Hepatocyte (in vitro differentiated cells): ENCODE data around the gene CFAP221.

Experiments
- EZH2 ChIP-seq: fragments of 200-600 bp; sonication (generic); IDR thresholded peaks from 2 replicates; pipeline ENCODE4 v1.6.1; 2016; ENCODE audit warnings: antibody characterized with exemption, mild to moderate bottlenecking, borderline replicate concordance
- EZH2phosphoT487 ChIP-seq: fragments of 200-600 bp; sonication (generic); IDR thresholded peaks from one replicate; pipeline ENCODE4 v1.6.1; 2018; ENCODE audit warnings: antibody characterized with exemption, mild to moderate bottlenecking, low read depth, moderate library complexity; ENCODE audit not compliant: unreplicated experiment, severe bottlenecking
- TF ChIP-seq, protein P1 (sequence below): fragments of 200-600 bp; sonication (generic); IDR thresholded peaks from 2 replicates; pipeline ENCODE4 v1.5.1; 2016; ENCODE audit warnings: antibody characterized with exemption, mild to moderate bottlenecking; ENCODE audit not compliant: poor library complexity

GRCh38 chr2:119520696-119521432, 23.4 kb upstream of the CFAP221 start:
- TF ChIP-seq, protein P1, sequence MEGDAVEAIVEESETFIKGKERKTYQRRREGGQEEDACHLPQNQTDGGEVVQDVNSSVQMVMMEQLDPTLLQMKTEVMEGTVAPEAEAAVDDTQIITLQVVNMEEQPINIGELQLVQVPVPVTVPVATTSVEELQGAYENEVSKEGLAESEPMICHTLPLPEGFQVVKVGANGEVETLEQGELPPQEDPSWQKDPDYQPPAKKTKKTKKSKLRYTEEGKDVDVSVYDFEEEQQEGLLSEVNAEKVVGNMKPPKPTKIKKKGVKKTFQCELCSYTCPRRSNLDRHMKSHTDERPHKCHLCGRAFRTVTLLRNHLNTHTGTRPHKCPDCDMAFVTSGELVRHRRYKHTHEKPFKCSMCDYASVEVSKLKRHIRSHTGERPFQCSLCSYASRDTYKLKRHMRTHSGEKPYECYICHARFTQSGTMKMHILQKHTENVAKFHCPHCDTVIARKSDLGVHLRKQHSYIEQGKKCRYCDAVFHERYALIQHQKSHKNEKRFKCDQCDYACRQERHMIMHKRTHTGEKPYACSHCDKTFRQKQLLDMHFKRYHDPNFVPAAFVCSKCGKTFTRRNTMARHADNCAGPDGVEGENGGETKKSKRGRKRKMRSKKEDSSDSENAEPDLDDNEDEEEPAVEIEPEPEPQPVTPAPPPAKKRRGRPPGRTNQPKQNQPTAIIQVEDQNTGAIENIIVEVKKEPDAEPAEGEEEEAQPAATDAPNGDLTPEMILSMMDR, result no peak
- TF ChIP-seq EZH2 (no peak), EZH2phosphoT487 (no peak)
